Osteoblast (primary cell): ENCODE results near the gene SIRPD. TPM values are rescaled to one million over a fixed set of nuclear protein-coding genes. Genes with fewer than 3 reads are reported as not detected.

Source experiments
- DNase-seq: peaks from one replicate; pipeline ENCODE4 v3.0.0; 2011; ENCODE audit warnings: low spot score, mixed read lengths; ENCODE audit not compliant: insufficient read length; ENCODE audit errors: missing footprints
- H2AFZ ChIP-seq: 2 replicates; pipeline ENCODE4 v1.6.0; 2011; ENCODE audit warnings: mild to moderate bottlenecking, low read length
- H3K27ac ChIP-seq: 2 replicates; pipeline ENCODE4 v1.5.1; 2011; ENCODE audit warnings: mild to moderate bottlenecking, low read depth, low read length, moderate library complexity
- H3K27me3 ChIP-seq: 2 replicates; pipeline ENCODE4 v1.6.0; 2012; ENCODE audit warnings: mild to moderate bottlenecking, control low read depth, inconsistent platforms, low read length, moderate library complexity; ENCODE audit not compliant: insufficient read depth
- H3K36me3 ChIP-seq: 2 replicates; pipeline ENCODE4 v1.5.1; 2011; ENCODE audit warnings: mild to moderate bottlenecking, low read length, control low read depth, moderate library complexity; ENCODE audit not compliant: insufficient read depth
- H3K4me1 ChIP-seq: 2 replicates; pipeline ENCODE4 v1.5.1; 2011; ENCODE audit warnings: mild to moderate bottlenecking, low read length, control low read depth, moderate library complexity; ENCODE audit not compliant: insufficient read depth
- H3K4me2 ChIP-seq: 2 replicates; pipeline ENCODE4 v1.6.0; 2011; ENCODE audit warnings: mild to moderate bottlenecking, low read length; ENCODE audit not compliant: insufficient read depth
- H3K4me3 ChIP-seq: fragments of 200-600 bp; sonication (generic); 3 replicates; pipeline ENCODE4 v1.5.1; 2012; ENCODE audit warnings: mild to moderate bottlenecking, low read length, inconsistent platforms; ENCODE audit not compliant: insufficient read depth
- H3K79me2 ChIP-seq: 2 replicates; pipeline ENCODE4 v1.6.0; 2012; ENCODE audit warnings: mild to moderate bottlenecking, low read length, control low read depth, inconsistent platforms; ENCODE audit not compliant: insufficient read depth
- H3K9me3 ChIP-seq: 2 replicates; pipeline ENCODE4 v1.5.1; 2011; ENCODE audit warnings: low read depth, low read length, control low read depth
- H4K20me1 ChIP-seq: 2 replicates; pipeline ENCODE4 v1.6.0; 2012; ENCODE audit warnings: mild to moderate bottlenecking, low read length, control low read depth; ENCODE audit not compliant: insufficient read depth
- CTCF ChIP-seq: IDR thresholded peaks from 2 replicates; pipeline ENCODE4 v1.5.1; 2011; ENCODE audit warnings: mild to moderate bottlenecking, low read depth, low read length, moderate library complexity; ENCODE audit errors: extremely low read depth
- total RNA-seq: library from RNA; depleted of rRNA; stranded (reverse); fragments of >200 nt; gene quantifications from 2 replicates; pipeline ENCODE4 v1.2.3, GENCODE V29; 2012

The SIRPD gene
- total RNA-seq, 1 donor: not detected

GRCh38 chr20:1562622-1563021 lies 5.1 kb upstream of the SIRPD start:
- Histone ChIP-seq H3K36me3 (no peaks in the 10 kb centered on the region), H3K4me3 (no peak overlapping the region), H3K27me3 (peaks cover 27% of the 10 kb centered on the region), H3K27ac (no peak overlapping the region), H4K20me1 (no peaks in the 10 kb centered on the region), H3K79me2 (no peaks in the 10 kb centered on the region), H2AFZ (no peak overlapping the region), H3K9me3 (no peaks in the 10 kb centered on the region), H3K4me2 (no peak overlapping the region), H3K4me1 (peaks cover 8% of the 10 kb centered on the region)
- no peak for TF ChIP-seq CTCF
- no peak for DNase-seq

- no peak overlapping the region for H3K27ac ChIP-seq
- no peak for TF ChIP-seq CTCF
- H3K79me2 ChIP-seq: no peaks in the 10 kb centered on the region
- no peaks in the 10 kb centered on the region for H3K4me1 ChIP-seq
- H2AFZ ChIP-seq: no peak overlapping the region
- DNase-seq: no peak
- H3K9me3 ChIP-seq: no peaks in the 10 kb centered on the region
- H3K36me3 ChIP-seq: no peaks in the 10 kb centered on the region
- no peak overlapping the region for H3K4me3 ChIP-seq
- H3K4me2 ChIP-seq: no peak overlapping the region
- peaks cover 30% of the 10 kb centered on the region for H3K27me3 ChIP-seq
- no peaks in the 10 kb centered on the region for H4K20me1 ChIP-seq
These were observed 3.8 kb upstream of the SIRPD start for GRCh38 chr20:1561350-1561749.

GRCh38 chr20:1555952-1556351 lies 1.6 kb downstream of the SIRPD start:
- no peak for DNase-seq
- Histone ChIP-seq H4K20me1 (no peaks in the 10 kb centered on the region), H2AFZ (no peak overlapping the region), H3K4me1 (no peaks in the 10 kb centered on the region), H3K4me3 (no peak overlapping the region), H3K79me2 (no peaks in the 10 kb centered on the region), H3K9me3 (no peaks in the 10 kb centered on the region), H3K4me2 (no peak overlapping the region), H3K27ac (no peak overlapping the region), H3K27me3 (peaks cover 20% of the 10 kb centered on the region), H3K36me3 (no peaks in the 10 kb centered on the region)
- TF ChIP-seq CTCF: no peak

GRCh38 chr20:1539816-1540419 lies 17.6 kb downstream of the SIRPD start:
- Histone ChIP-seq H3K4me2 (no peak overlapping the region), H2AFZ (no peak overlapping the region), H3K79me2 (no peaks in the 10 kb centered on the region), H3K36me3 (no peaks in the 10 kb centered on the region), H4K20me1 (no peaks in the 10 kb centered on the region), H3K27me3 (no peaks in the 10 kb centered on the region), H3K4me3 (no peak overlapping the region), H3K27ac (no peak overlapping the region), H3K9me3 (no peaks in the 10 kb centered on the region), H3K4me1 (no peaks in the 10 kb centered on the region)
- no peak for TF ChIP-seq CTCF
- no peak for DNase-seq
